Lung (tissue), 12 donors: ENCODE results near the gene SPINK7. TPM values are rescaled to one million over a fixed set of nuclear protein-coding genes. Genes with fewer than 3 reads are reported as not detected.

Source experiments
- ATAC-seq: fragments of 200-7000 bp; cut with Tn5 transposase; one replicate; pipeline ENCODE4 v1.9.1; 2020; ENCODE audit warnings: moderate number of reproducible peaks; ENCODE audit not compliant: insufficient read depth, low FRiP score
- DNase-seq, 3 donors: peaks; one replicate each; pipeline ENCODE4 v3.0.0-alpha.2; 2013 to 2017
- H3K27ac ChIP-seq, 2 donors: one replicate each; pipeline ENCODE4 v1.5.1; 2013; ENCODE audit warnings: mild to moderate bottlenecking in 2 of 2, moderate library complexity in 2 of 2, control low read depth in 1 of 2, inconsistent platforms in 1 of 2, low read depth in 1 of 2, low read length in 1 of 2
- H3K27me3 ChIP-seq, 3 donors: one replicate each; pipeline ENCODE4 v1.5.1; 2013; ENCODE audit warnings: low read length in 2 of 3; ENCODE audit not compliant: control insufficient read depth in 3 of 3, insufficient read depth in 3 of 3
- H3K36me3 ChIP-seq, 4 donors: one replicate each; pipeline ENCODE4 v1.5.1; 2013; ENCODE audit warnings: low read length in 4 of 4, mild to moderate bottlenecking in 1 of 4, moderate library complexity in 1 of 4; ENCODE audit not compliant: control insufficient read depth in 4 of 4, insufficient read depth in 4 of 4
- H3K4me1 ChIP-seq, 5 donors: one replicate each; pipeline ENCODE4 v1.5.1; 2013; ENCODE audit warnings: low read length in 5 of 5, mild to moderate bottlenecking in 2 of 5, moderate library complexity in 1 of 5; ENCODE audit not compliant: control insufficient read depth in 5 of 5, insufficient read depth in 5 of 5
- H3K4me3 ChIP-seq: one replicate; pipeline ENCODE4 v1.5.1; 2013; ENCODE audit warnings: mild to moderate bottlenecking, control low read depth, moderate library complexity
- H3K9ac ChIP-seq, 2 donors: one replicate each; pipeline ENCODE4 v1.5.1; 2013; ENCODE audit warnings: low read length in 2 of 2, control low read depth in 1 of 2; ENCODE audit not compliant: insufficient read depth in 1 of 2
- H3K9me3 ChIP-seq, 4 donors: one replicate each; pipeline ENCODE4 v1.5.1; 2013; ENCODE audit warnings: low read length in 3 of 4, mild to moderate bottlenecking in 1 of 4, moderate library complexity in 1 of 4; ENCODE audit not compliant: control insufficient read depth in 4 of 4, insufficient read depth in 3 of 4
- CTCF ChIP-seq: IDR thresholded peaks from 2 replicates; pipeline ENCODE4 v1.5.1; 2012; ENCODE audit warnings: mild to moderate bottlenecking; ENCODE audit errors: control extremely low read depth, extremely low read depth
- WGBS, 2 donors: extraction: QIAGEN DNeasy Blood & Tissue Kit; methylation state at CpG; one replicate each; pipeline ENCODE4 v1.1.7; 2013; 5-methylcytosine and 5-hydroxymethylcytosine counted together
- polyA plus RNA-seq, 2 donors: library from polyadenylated mRNA; stranded (reverse); fragments of 200-250 nt; gene quantifications; one replicate each; pipeline ENCODE4 v1.2.1, GENCODE V29; 2013
- total RNA-seq, 2 donors: library from RNA; depleted of rRNA in 1 of 2; stranded (reverse); fragments of >200 nt in 1 of 2; gene quantifications; one replicate each; pipeline ENCODE4 v1.2.1, GENCODE V29; 2014 to 2021
- donor health status: control.
- donor health status: control.
- donor health status: Bipolar disorder and iron deficiency.
- donor health status: healthy.
- donor health status: DM: yes; HTN: yes; CAD: no.

Gene SPINK7
- total and polyA plus RNA-seq, 4 donors, result not detected

- TF ChIP-seq CTCF, result no peak
- Histone ChIP-seq H3K9me3 (no peaks in the 10 kb centered on the region), H3K9ac (no peak overlapping the region), H3K27me3 (no peaks in the 10 kb centered on the region), H3K27ac (no peak overlapping the region), H3K4me3 (no peak overlapping the region), H3K4me1 (no peaks in the 10 kb centered on the region), H3K36me3 (peaks cover 0 to 1% (median 0%) of the 10 kb centered on the region in 4 donors)
- DNase-seq, result no peak
- WGBS, 2 donors, result 83 to 87% methylated on average over 3 of the region's 3 CpGs
- no peak for ATAC-seq
These were observed 24.6 kb downstream of the SPINK7 start for GRCh38 chr5:148336704-148337435.

DNA sequence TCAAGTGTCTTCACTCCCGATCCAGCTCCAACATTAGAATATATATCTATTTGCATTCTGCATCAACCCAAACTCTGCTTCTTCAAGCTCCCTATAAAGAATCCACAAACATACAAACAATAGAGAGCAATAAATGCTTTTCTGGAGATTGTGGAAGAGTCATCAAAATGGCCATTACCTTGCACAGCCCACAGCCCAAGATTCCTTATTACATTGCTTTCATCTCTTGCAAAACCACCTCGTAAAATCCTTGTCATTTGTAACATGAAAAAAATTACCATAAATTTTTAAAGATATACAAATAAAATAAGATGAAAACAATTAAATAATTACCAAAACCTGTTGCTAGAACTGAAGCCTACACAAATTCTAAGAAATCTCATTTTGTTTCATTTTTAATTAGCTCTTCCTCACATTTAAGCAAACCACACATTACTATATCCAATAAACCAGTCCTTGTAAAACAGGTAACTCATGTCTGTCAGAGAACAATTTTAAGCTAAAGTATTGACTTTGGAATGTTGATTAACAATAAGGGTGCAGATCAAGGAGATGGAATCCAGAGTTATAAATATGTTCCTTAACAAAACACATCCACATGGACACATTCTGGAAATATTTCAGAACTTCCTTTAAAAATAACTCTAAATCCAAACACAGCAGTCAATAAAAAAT, 30.3 kb downstream of the SPINK7 start:
- ATAC-seq (no peak), DNase-seq (no peak)
- Histone ChIP-seq H3K27me3 (no peaks in the 10 kb centered on the region), H3K4me1 (no peaks in the 10 kb centered on the region), H3K9ac (no peak overlapping the region), H3K36me3 (peaks cover 0 to 1% (median 0%) of the 10 kb centered on the region in 4 donors), H3K4me3 (no peak overlapping the region), H3K27ac (no peak overlapping the region), H3K9me3 (peaks cover 0 to 2% (median 0%) of the 10 kb centered on the region in 4 donors)
- 92 to 93% methylated on average over 2 of the region's 2 CpGs for WGBS, 2 donors
- no peak for TF ChIP-seq CTCF

DNA sequence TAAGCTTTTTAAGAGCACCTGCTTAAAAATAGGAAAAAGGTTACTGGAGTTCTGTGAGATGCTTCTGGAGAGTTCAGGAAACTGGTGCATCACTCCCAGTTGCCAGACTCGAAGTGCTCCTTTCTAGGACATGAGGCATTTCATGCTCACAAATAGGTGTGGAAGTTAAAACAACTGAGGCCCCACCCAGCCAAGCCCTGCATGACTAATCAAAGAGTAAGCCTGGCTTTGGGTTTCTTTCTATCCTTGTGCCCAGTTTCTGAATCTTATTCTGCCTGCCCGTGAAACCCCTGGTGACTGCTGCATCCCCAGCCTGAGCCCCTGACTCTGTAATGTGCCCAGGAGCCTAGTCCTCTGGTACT, 30.8 kb downstream of the SPINK7 start:
- Histone ChIP-seq H3K9me3 (peaks cover 0 to 2% (median 0%) of the 10 kb centered on the region in 4 donors), H3K27ac (no peak overlapping the region), H3K36me3 (peaks cover 0 to 1% (median 0%) of the 10 kb centered on the region in 4 donors), H3K27me3 (no peaks in the 10 kb centered on the region), H3K4me3 (no peak overlapping the region), H3K9ac (no peak overlapping the region), H3K4me1 (no peaks in the 10 kb centered on the region)
- no peak for DNase-seq
- TF ChIP-seq CTCF, result no peak
- no peak for ATAC-seq
- 79 to 93% methylated on average over 2 of the region's 2 CpGs for WGBS, 2 donors
